CD4-positive, alpha-beta memory T cell (primary cell): ENCODE data around the gene MAPKAP1. TPM values are rescaled to one million over a fixed set of nuclear protein-coding genes. Genes with fewer than 3 reads are reported as not detected.

ENCODE experiments used
- CTCF ChIA-PET: fragments of 350-600 bp; sonication (Branson Sonifier 250); formaldehyde crosslinking; loops from one replicate; lab custom pipeline; 2021; ENCODE audit warnings: inconsistent platforms; ENCODE audit not compliant: partially characterized antibody; lab: Charles Lee
- POLR2A ChIA-PET: fragments of 350-600 bp; sonication (Branson Sonifier 250); formaldehyde crosslinking; loops from one replicate; lab custom pipeline; 2021; ENCODE audit not compliant: partially characterized antibody; lab: Charles Lee
- DNase-seq, 5 donors: peaks; one replicate each; pipeline versions ENCODE4 v3.0.0 to v3.0.0-alpha.2; 2020 to 2022; ENCODE audit warnings: mixed read lengths in 1 of 5
- H3K27ac ChIP-seq: one replicate; pipeline ENCODE4 v1.7.0; 2013; ENCODE audit warnings: low read depth, low read length
- H3K27me3 ChIP-seq: 2 replicates; pipeline ENCODE4 v1.7.0; 2013; ENCODE audit warnings: mild to moderate bottlenecking, low read length, moderate library complexity; ENCODE audit not compliant: insufficient read depth
- H3K36me3 ChIP-seq: 2 replicates; pipeline ENCODE4 v1.7.0; 2013; ENCODE audit warnings: mild to moderate bottlenecking, low read length, moderate library complexity; ENCODE audit not compliant: insufficient read depth
- H3K4me1 ChIP-seq: 2 replicates; pipeline ENCODE4 v1.7.0; 2013; ENCODE audit warnings: mild to moderate bottlenecking, low read length, moderate library complexity; ENCODE audit not compliant: insufficient read depth
- H3K4me3 ChIP-seq, 2 donors: one replicate each; pipeline ENCODE4 v1.7.0; 2013; ENCODE audit warnings: low read length in 2 of 2, mild to moderate bottlenecking in 1 of 2
- H3K9me3 ChIP-seq, 2 donors: one replicate each; pipeline ENCODE4 v1.7.0; 2013; ENCODE audit warnings: low read length in 2 of 2, control low read depth in 1 of 2; ENCODE audit not compliant: control insufficient read depth in 1 of 2
- H3K27ac Mint-ChIP-seq, 7 donors: one replicate each; pipeline ENCODE4 v1.8.0; 2020 to 2021; ENCODE audit warnings: mixed read lengths in 7 of 7, mild to moderate bottlenecking in 6 of 7, inconsistent platforms in 3 of 7, moderate library complexity in 3 of 7
- H3K27me3 Mint-ChIP-seq, 2 donors: one replicate each; pipeline ENCODE4 v1.8.0; 2020 to 2021; ENCODE audit warnings: mixed read lengths in 2 of 2
- H3K36me3 Mint-ChIP-seq, 2 donors: one replicate each; pipeline ENCODE4 v1.8.0; 2020 to 2021; ENCODE audit warnings: mixed read lengths in 2 of 2, inconsistent platforms in 1 of 2, mild to moderate bottlenecking in 1 of 2
- H3K4me1 Mint-ChIP-seq, 4 donors: one replicate each; pipeline ENCODE4 v1.8.0; 2020 to 2021; ENCODE audit warnings: mixed read lengths in 4 of 4, mild to moderate bottlenecking in 1 of 4
- H3K4me3 Mint-ChIP-seq, 8 donors: one replicate each; pipeline ENCODE4 v1.8.0; 2020 to 2021; ENCODE audit warnings: mixed read lengths in 8 of 8, mild to moderate bottlenecking in 7 of 8, moderate library complexity in 6 of 8, inconsistent platforms in 3 of 8
- H3K9me3 Mint-ChIP-seq, 8 donors: one replicate each; pipeline ENCODE4 v1.8.0; 2020 to 2021; ENCODE audit warnings: mixed read lengths in 8 of 8, mild to moderate bottlenecking in 5 of 8, inconsistent platforms in 3 of 8, moderate library complexity in 1 of 8
- intact Hi-C: fragments of 100-400 bp; cut with micrococcal nuclease; formaldehyde crosslinking; loops from one replicate; pipeline ENCODE4 v1.15.1; 2023
- polyA plus RNA-seq, 2 donors: library from polyadenylated mRNA; unstranded; fragments of 300-500 nt; fragmentation: Illumina TruSeq; gene quantifications; one replicate each; pipeline ENCODE4 v1.2.3, GENCODE V29; 2021
- total RNA-seq, 2 experiments: library from RNA; stranded (reverse); gene quantifications; one replicate each; pipeline ENCODE4 v1.2.3, GENCODE V29; 2021

The MAPKAP1 gene
- total and polyA plus RNA-seq, 4 experiments from 2014 or later, result 51.6 to 59.1 (median 55.8) TPM

DNA sequence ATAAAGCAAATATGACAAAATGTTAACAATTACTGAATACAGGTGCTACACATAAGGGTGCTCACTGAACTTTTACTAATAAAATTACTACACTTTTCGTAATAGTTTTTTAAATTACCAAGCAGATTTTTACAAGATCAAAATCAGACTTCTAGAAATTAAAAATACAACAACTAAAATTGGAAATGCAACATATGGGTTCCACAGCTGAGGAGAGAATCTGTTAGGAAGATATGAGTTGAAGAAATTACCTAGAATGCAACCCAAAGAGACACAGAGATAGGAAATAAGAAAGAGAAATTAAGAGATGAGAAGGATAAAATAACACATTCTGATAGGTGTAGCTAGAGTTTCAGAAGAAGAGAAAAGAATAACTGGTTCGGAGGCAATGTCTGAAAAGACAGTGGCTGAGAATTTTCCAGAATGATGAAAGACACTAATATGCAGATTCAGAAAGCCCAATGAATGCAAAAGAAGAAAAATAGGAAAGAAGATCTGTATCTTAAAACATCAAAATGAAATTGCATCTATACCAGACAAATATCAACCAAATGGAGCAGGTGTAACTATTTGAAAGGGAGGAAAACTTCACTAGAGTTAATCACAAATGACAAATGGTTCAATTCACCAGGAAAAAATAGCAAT, 95.8 kb downstream of the MAPKAP1 start:
- intact Hi-C loops, result no loop called here
- H3K36me3 Mint-ChIP-seq, result peaks cover 0 to 1% of the 10 kb centered on the region in 2 donors
- H3K4me3 Mint-ChIP-seq, result no peak overlapping the region
- ChIA-PET POLR2A (no interaction called here), CTCF (no interaction called here)
- no peaks in the 10 kb centered on the region for H3K9me3 Mint-ChIP-seq
- Histone ChIP-seq H3K9me3 (no peaks in the 10 kb centered on the region), H3K27ac (no peak overlapping the region), H3K27me3 (no peaks in the 10 kb centered on the region), H3K4me1 (no peaks in the 10 kb centered on the region), H3K4me3 (no peak overlapping the region), H3K36me3 (no peaks in the 10 kb centered on the region)
- peaks cover 21 to 42% (median 31%) of the 10 kb centered on the region in 4 donors for H3K4me1 Mint-ChIP-seq
- H3K27me3 Mint-ChIP-seq, result no peaks in the 10 kb centered on the region
- no peak for DNase-seq
- H3K27ac Mint-ChIP-seq, result no peak overlapping the region

- Mint-ChIP-seq H3K36me3 (peaks cover 0 to 1% of the 10 kb centered on the region in 2 donors), H3K27me3 (no peaks in the 10 kb centered on the region), H3K4me1 (peaks cover 22 to 45% (median 32%) of the 10 kb centered on the region in 4 donors), H3K27ac (no peak overlapping the region), H3K4me3 (no peak overlapping the region), H3K9me3 (no peaks in the 10 kb centered on the region)
- ChIA-PET POLR2A (no interaction called here), CTCF (no interaction called here)
- Histone ChIP-seq H3K27ac (no peak overlapping the region), H3K4me3 (no peak overlapping the region), H3K27me3 (no peaks in the 10 kb centered on the region), H3K4me1 (no peaks in the 10 kb centered on the region), H3K36me3 (no peaks in the 10 kb centered on the region), H3K9me3 (no peaks in the 10 kb centered on the region)
- intact Hi-C loops, result no loop called here
- no peak for DNase-seq
Observed at GRCh38 chr9:125609744-125610143, 97.3 kb downstream of the MAPKAP1 start.

DNA sequence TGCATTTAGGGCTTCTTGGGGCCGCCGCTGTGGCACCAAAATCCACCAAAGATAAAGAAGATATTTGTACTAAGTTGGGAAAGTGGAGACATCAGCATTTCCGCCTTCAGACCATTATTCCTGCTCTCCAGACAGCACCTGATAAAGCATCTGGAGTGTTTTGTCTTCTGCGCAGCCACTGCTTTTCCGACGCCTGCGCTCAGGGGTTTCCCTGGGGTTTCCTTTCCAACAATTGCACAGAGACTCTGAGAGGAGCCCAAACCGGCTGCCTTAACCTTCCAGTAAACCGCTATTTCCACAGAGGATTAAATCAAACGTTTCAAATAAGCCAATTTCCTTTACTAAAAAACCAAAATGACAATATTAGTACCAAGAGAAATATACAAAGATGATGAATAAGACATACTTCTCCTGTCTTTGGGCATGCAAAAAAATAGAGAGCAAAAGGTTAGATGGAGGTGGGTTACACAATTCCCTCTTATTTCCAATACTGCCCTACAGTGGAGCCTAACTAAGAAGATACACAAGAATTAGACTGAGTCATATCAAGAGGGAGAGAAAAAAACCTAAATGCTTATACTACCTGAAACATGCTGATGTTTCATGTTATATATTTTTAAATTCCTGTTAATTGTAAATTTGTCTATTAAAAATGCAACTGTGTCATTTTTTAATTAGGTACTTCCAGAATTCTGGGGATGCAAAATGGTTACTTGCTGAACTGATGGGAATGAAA, 98.4 kb downstream of the MAPKAP1 start:
- CTCF ChIA-PET, result no interaction called here
- Mint-ChIP-seq H3K27me3 (no peaks in the 10 kb centered on the region), H3K9me3 (no peaks in the 10 kb centered on the region), H3K27ac (no peak overlapping the region), H3K4me1 (peaks cover 24 to 45% (median 33%) of the 10 kb centered on the region in 4 donors), H3K36me3 (peaks cover 0 to 1% of the 10 kb centered on the region in 2 donors), H3K4me3 (no peak overlapping the region)
- Histone ChIP-seq H3K36me3 (no peaks in the 10 kb centered on the region), H3K27ac (no peak overlapping the region), H3K27me3 (no peaks in the 10 kb centered on the region), H3K4me3 (no peak overlapping the region), H3K9me3 (no peaks in the 10 kb centered on the region), H3K4me1 (no peaks in the 10 kb centered on the region)
- POLR2A ChIA-PET, result no interaction called here
- DNase-seq, result no peak
- intact Hi-C loops, result no loop called here

DNA sequence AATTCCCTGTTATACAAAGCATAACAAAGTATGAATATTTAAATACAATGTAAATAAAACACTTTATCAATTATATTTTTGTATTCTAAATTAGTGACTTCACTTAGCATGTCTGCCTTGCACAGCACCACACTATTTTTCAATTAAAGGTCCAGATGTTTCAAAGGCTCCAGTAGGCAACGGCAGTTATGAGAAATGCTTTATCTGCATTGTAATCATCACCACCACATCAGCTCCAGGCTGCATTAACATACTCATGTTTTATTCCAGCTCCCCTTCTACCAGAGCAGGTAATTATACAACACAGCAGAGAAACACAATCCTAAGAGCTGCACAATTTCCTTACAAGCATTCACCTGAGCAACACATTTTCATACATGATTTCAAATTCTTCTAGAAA, 102.8 kb downstream of the MAPKAP1 start:
- CTCF ChIA-PET, result no interaction called here
- Mint-ChIP-seq H3K27me3 (no peaks in the 10 kb centered on the region), H3K4me3 (no peak overlapping the region), H3K36me3 (peaks cover 3 to 10% of the 10 kb centered on the region in 2 donors), H3K27ac (no peak overlapping the region), H3K4me1 (peaks cover 15 to 36% (median 25%) of the 10 kb centered on the region in 4 donors), H3K9me3 (no peaks in the 10 kb centered on the region)
- no peaks in the 10 kb centered on the region for H3K27me3 ChIP-seq
- intact Hi-C loops, result no loop called here
- H3K9me3 ChIP-seq, result no peaks in the 10 kb centered on the region
- POLR2A ChIA-PET, result no interaction called here
- H3K36me3 ChIP-seq, result no peaks in the 10 kb centered on the region
- H3K4me1 ChIP-seq, result no peaks in the 10 kb centered on the region
- no peak overlapping the region for H3K27ac ChIP-seq
- H3K4me3 ChIP-seq, result no peak overlapping the region
- DNase-seq, result no peak

DNA sequence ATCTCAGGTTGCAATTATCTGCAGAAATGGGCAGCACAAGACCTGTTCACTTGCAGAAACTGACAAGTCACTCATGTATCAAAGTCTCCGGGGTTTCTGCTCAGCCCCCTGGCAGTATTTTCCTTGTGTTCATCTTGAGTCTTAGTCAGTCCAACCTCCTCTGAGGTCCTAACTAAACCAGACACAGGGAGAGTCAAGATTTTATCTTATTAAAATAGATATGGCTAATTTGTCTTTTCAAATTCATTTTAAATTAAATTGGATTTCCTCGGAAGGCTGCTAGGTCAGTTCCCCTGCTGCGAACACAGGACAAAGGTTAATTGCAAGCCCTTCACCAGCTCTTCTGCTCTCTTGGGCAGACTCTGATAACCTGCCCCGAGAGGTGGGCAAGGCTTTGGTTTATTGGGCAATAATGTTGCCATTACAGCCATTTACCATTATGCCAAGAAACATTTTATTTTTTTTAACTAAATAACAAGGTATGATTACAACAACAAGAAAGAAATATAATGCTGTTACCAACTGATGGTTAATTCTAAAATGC, 103.5 kb downstream of the MAPKAP1 start:
- ChIA-PET POLR2A (no interaction called here), CTCF (no interaction called here)
- H3K9me3 ChIP-seq, result no peaks in the 10 kb centered on the region
- Mint-ChIP-seq H3K27ac (no peak overlapping the region), H3K36me3 (peaks cover 2 to 10% of the 10 kb centered on the region in 2 donors), H3K9me3 (no peaks in the 10 kb centered on the region), H3K4me3 (no peak overlapping the region), H3K27me3 (no peaks in the 10 kb centered on the region), H3K4me1 (peaks cover 14 to 36% (median 23%) of the 10 kb centered on the region in 4 donors)
- no peak overlapping the region for H3K27ac ChIP-seq
- no peaks in the 10 kb centered on the region for H3K4me1 ChIP-seq
- H3K27me3 ChIP-seq, result no peaks in the 10 kb centered on the region
- intact Hi-C loops, result no loop called here
- no peak overlapping the region for H3K4me3 ChIP-seq
- DNase-seq, result no peak
- no peaks in the 10 kb centered on the region for H3K36me3 ChIP-seq

DNA sequence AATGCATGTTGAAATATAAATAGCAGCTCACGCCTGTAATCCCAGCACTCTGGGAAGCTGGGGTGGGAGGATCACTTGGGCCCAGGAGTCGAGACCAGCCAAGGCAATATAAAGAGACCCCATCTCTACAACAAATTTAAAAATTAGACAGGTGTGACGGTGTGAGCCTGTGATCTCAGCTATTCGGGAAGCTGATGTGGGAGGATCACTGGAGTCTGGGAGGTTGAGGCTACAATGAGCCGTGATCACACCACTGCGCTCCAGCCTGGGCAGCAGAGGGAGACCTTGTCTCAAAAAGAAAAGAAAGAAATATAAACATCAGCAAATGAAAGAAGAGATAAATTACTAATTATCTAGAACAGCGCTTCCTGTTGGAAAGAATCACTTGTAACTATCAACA, 105.0 kb downstream of the MAPKAP1 start:
- Mint-ChIP-seq H3K4me3 (no peak overlapping the region), H3K27me3 (no peaks in the 10 kb centered on the region), H3K27ac (no peak overlapping the region), H3K9me3 (no peaks in the 10 kb centered on the region), H3K36me3 (peaks cover 2 to 10% of the 10 kb centered on the region in 2 donors), H3K4me1 (peaks cover 11 to 37% (median 20%) of the 10 kb centered on the region in 4 donors)
- H3K27ac ChIP-seq, result no peak overlapping the region
- no peak for DNase-seq
- no peaks in the 10 kb centered on the region for H3K4me1 ChIP-seq
- no peak overlapping the region for H3K4me3 ChIP-seq
- intact Hi-C loops, result no loop called here
- H3K27me3 ChIP-seq, result no peaks in the 10 kb centered on the region
- POLR2A ChIA-PET, result no interaction called here
- H3K36me3 ChIP-seq, result no peaks in the 10 kb centered on the region
- CTCF ChIA-PET, result no interaction called here
- H3K9me3 ChIP-seq, result no peaks in the 10 kb centered on the region

DNA sequence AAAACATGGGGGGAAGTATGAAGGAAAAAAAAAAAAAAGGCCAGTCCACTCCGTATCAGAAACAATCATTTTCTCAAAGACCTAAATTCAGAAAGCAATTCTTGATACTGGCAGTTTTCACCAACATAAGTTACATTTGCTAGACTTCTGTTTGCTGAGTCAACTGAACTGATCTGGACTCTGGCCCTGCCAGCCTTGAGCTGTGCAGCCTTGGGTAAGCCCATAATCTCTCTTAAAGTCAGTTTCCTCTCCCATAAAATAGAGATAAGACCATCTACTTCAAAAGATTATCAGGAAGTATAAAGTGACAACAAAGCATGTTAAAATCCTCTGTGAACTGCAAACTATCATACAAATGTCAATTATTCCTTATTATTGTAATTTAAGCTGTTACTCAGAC, 106.8 kb downstream of the MAPKAP1 start:
- H3K27me3 Mint-ChIP-seq, result no peaks in the 10 kb centered on the region
- Histone ChIP-seq H3K27ac (no peak overlapping the region), H3K27me3 (no peaks in the 10 kb centered on the region), H3K9me3 (no peaks in the 10 kb centered on the region), H3K36me3 (no peaks in the 10 kb centered on the region), H3K4me3 (no peak overlapping the region), H3K4me1 (no peaks in the 10 kb centered on the region)
- ChIA-PET CTCF (no interaction called here), POLR2A (no interaction called here)
- intact Hi-C loops, result no loop called here
- no peak overlapping the region for H3K4me3 Mint-ChIP-seq
- no peak for DNase-seq
- peaks cover 12 to 30% (median 22%) of the 10 kb centered on the region in 4 donors for H3K4me1 Mint-ChIP-seq
- H3K9me3 Mint-ChIP-seq, result no peaks in the 10 kb centered on the region
- H3K27ac Mint-ChIP-seq, result peak overlapping the region in 1 of 7 donors; percentile 42
- peaks cover 8 to 17% of the 10 kb centered on the region in 2 donors for H3K36me3 Mint-ChIP-seq
